ENCODE results near the gene WDFY2. TPM values are rescaled to one million over a fixed set of nuclear protein-coding genes. Genes with fewer than 3 reads are reported as not detected.
A peak's percentile ranks its signal among the peaks of the same experiment; 100 is the strongest.
"Not testable (repeated sequence)": the region's sequence is repeated elsewhere in the genome, so short reads cannot be mapped to it uniquely, and the experiment has no call there.

The WDFY2 gene
- total and polyA plus RNA-seq, 4 donors = 9.8 to 15.7 (median 14.3) TPM

- H3K27ac ChIP-seq (ENCODE audit: low read depth, low read length) = peak overlapping the region; percentile 1
- H3K9me3 ChIP-seq (ENCODE audit: control insufficient read depth, insufficient read depth, low read length) = no peaks in the 10 kb centered on the region
- 52% methylated on average over 8 of the region's 10 CpGs for WGBS (ENCODE audit: insufficient coverage)
- no peaks in the 10 kb centered on the region for H3K27me3 ChIP-seq (ENCODE audit: control insufficient read depth, insufficient read depth, low read length)
- H3K4me1 ChIP-seq (ENCODE audit: control insufficient read depth, insufficient read depth, low read length) = peaks cover 5% of the 10 kb centered on the region
- H3K4me3 ChIP-seq (ENCODE audit: low read depth, low read length) = no peak overlapping the region
- H3K36me3 ChIP-seq (ENCODE audit: control insufficient read depth, insufficient read depth, low read length) = no peaks in the 10 kb centered on the region
- DNase-seq (ENCODE audit: low read depth in 4 of 6, low spot score in 6 of 6) = peak in 1 of 6 donors; percentile 39
Measured at GRCh38 chr13:51645761-51646670, 61.8 kb downstream of the WDFY2 start.

GRCh38 chr13:51647067-51647466, 62.8 kb downstream of the WDFY2 start:
- DNase-seq (ENCODE audit: low read depth in 4 of 6, low spot score in 6 of 6) = no peak
- Histone ChIP-seq H3K36me3 (ENCODE audit: control insufficient read depth, insufficient read depth, low read length) (no peaks in the 10 kb centered on the region), H3K4me3 (ENCODE audit: low read depth, low read length) (no peak overlapping the region), H3K27me3 (ENCODE audit: control insufficient read depth, insufficient read depth, low read length) (no peaks in the 10 kb centered on the region), H3K4me1 (ENCODE audit: control insufficient read depth, insufficient read depth, low read length) (peaks cover 5% of the 10 kb centered on the region), H3K9me3 (ENCODE audit: control insufficient read depth, insufficient read depth, low read length) (no peaks in the 10 kb centered on the region), H3K27ac (ENCODE audit: low read depth, low read length) (no peak overlapping the region)
- WGBS (ENCODE audit: insufficient coverage) = 100% methylated on average over 1 of the region's 4 CpGs

GRCh38 chr13:51652193-51652592, 67.9 kb downstream of the WDFY2 start:
- not testable (repeated sequence) for DNase-seq (ENCODE audit: low read depth in 4 of 6, low spot score in 6 of 6); H3K36me3 ChIP-seq (ENCODE audit: control insufficient read depth, insufficient read depth, low read length); H3K9me3 ChIP-seq (ENCODE audit: control insufficient read depth, insufficient read depth, low read length); H3K27me3 ChIP-seq (ENCODE audit: control insufficient read depth, insufficient read depth, low read length); H3K27ac ChIP-seq (ENCODE audit: low read depth, low read length); H3K4me3 ChIP-seq (ENCODE audit: low read depth, low read length); H3K4me1 ChIP-seq (ENCODE audit: control insufficient read depth, insufficient read depth, low read length)
- WGBS (ENCODE audit: insufficient coverage) = no CpG with 5 or more reads among the region's 3 CpGs

GRCh38 chr13:51659276-51660127, 75.2 kb downstream of the WDFY2 start:
- peak in 1 of 6 donors; percentile 59 for DNase-seq (ENCODE audit: low read depth in 4 of 6, low spot score in 6 of 6)
- 80% methylated on average over 2 of the region's 6 CpGs for WGBS (ENCODE audit: insufficient coverage)
- H3K4me1 ChIP-seq (ENCODE audit: control insufficient read depth, insufficient read depth, low read length) = peaks cover 3% of the 10 kb centered on the region
- H3K4me3 ChIP-seq (ENCODE audit: low read depth, low read length) = no peak overlapping the region
- H3K27me3 ChIP-seq (ENCODE audit: control insufficient read depth, insufficient read depth, low read length) = no peaks in the 10 kb centered on the region
- no peak overlapping the region for H3K27ac ChIP-seq (ENCODE audit: low read depth, low read length)
- H3K9me3 ChIP-seq (ENCODE audit: control insufficient read depth, insufficient read depth, low read length) = peaks cover 2% of the 10 kb centered on the region
- no peaks in the 10 kb centered on the region for H3K36me3 ChIP-seq (ENCODE audit: control insufficient read depth, insufficient read depth, low read length)

- no CpG with 5 or more reads among the region's 1 CpG for WGBS (ENCODE audit: insufficient coverage)
- Histone ChIP-seq H3K27me3 (ENCODE audit: control insufficient read depth, insufficient read depth, low read length) (no peaks in the 10 kb centered on the region), H3K4me3 (ENCODE audit: low read depth, low read length) (no peak overlapping the region), H3K27ac (ENCODE audit: low read depth, low read length) (no peak overlapping the region), H3K36me3 (ENCODE audit: control insufficient read depth, insufficient read depth, low read length) (no peaks in the 10 kb centered on the region), H3K4me1 (ENCODE audit: control insufficient read depth, insufficient read depth, low read length) (peaks cover 3% of the 10 kb centered on the region), H3K9me3 (ENCODE audit: control insufficient read depth, insufficient read depth, low read length) (no peaks in the 10 kb centered on the region)
- no peak for DNase-seq (ENCODE audit: low read depth in 4 of 6, low spot score in 6 of 6)
Measured at GRCh38 chr13:51660813-51661212, 76.6 kb downstream of the WDFY2 start.

- no peak for DNase-seq (ENCODE audit: low read depth in 4 of 6, low spot score in 6 of 6)
- Histone ChIP-seq H3K27me3 (ENCODE audit: control insufficient read depth, insufficient read depth, low read length) (no peaks in the 10 kb centered on the region), H3K9me3 (ENCODE audit: control insufficient read depth, insufficient read depth, low read length) (no peaks in the 10 kb centered on the region), H3K4me3 (ENCODE audit: low read depth, low read length) (no peak overlapping the region), H3K27ac (ENCODE audit: low read depth, low read length) (no peak overlapping the region), H3K4me1 (ENCODE audit: control insufficient read depth, insufficient read depth, low read length) (peaks cover 3% of the 10 kb centered on the region), H3K36me3 (ENCODE audit: control insufficient read depth, insufficient read depth, low read length) (no peaks in the 10 kb centered on the region)
- 83% methylated on average over 5 of the region's 8 CpGs for WGBS (ENCODE audit: insufficient coverage)
Measured at GRCh38 chr13:51663973-51664957, 80.0 kb downstream of the WDFY2 start.

GRCh38 chr13:51665456-51665855, 81.2 kb downstream of the WDFY2 start:
- no peak for DNase-seq (ENCODE audit: low read depth in 4 of 6, low spot score in 6 of 6)

GRCh38 chr13:51666374-51666773, 82.1 kb downstream of the WDFY2 start:
- Histone ChIP-seq H3K4me1 (ENCODE audit: control insufficient read depth, insufficient read depth, low read length) (no peaks in the 10 kb centered on the region), H3K27ac (ENCODE audit: low read depth, low read length) (no peak overlapping the region), H3K36me3 (ENCODE audit: control insufficient read depth, insufficient read depth, low read length) (no peaks in the 10 kb centered on the region), H3K27me3 (ENCODE audit: control insufficient read depth, insufficient read depth, low read length) (no peaks in the 10 kb centered on the region), H3K4me3 (ENCODE audit: low read depth, low read length) (no peak overlapping the region), H3K9me3 (ENCODE audit: control insufficient read depth, insufficient read depth, low read length) (no peaks in the 10 kb centered on the region)
- WGBS (ENCODE audit: insufficient coverage) = no CpG with 5 or more reads among the region's 1 CpG
- no peak for DNase-seq (ENCODE audit: low read depth in 4 of 6, low spot score in 6 of 6)

More at GRCh38 chr13:51665456-51665855, 81.2 kb downstream of the WDFY2 start:
- no peaks in the 10 kb centered on the region for H3K4me1 ChIP-seq (ENCODE audit: control insufficient read depth, insufficient read depth, low read length)
- H3K27me3 ChIP-seq (ENCODE audit: control insufficient read depth, insufficient read depth, low read length) = no peaks in the 10 kb centered on the region
- H3K9me3 ChIP-seq (ENCODE audit: control insufficient read depth, insufficient read depth, low read length) = no peaks in the 10 kb centered on the region
- H3K27ac ChIP-seq (ENCODE audit: low read depth, low read length) = no peak overlapping the region
- H3K36me3 ChIP-seq (ENCODE audit: control insufficient read depth, insufficient read depth, low read length) = no peaks in the 10 kb centered on the region
- 33% methylated on average over 1 of the region's 2 CpGs for WGBS (ENCODE audit: insufficient coverage)
- H3K4me3 ChIP-seq (ENCODE audit: low read depth, low read length) = no peak overlapping the region

- Histone ChIP-seq H3K27ac (ENCODE audit: low read depth, low read length) (no peak overlapping the region), H3K9me3 (ENCODE audit: control insufficient read depth, insufficient read depth, low read length) (no peaks in the 10 kb centered on the region), H3K27me3 (ENCODE audit: control insufficient read depth, insufficient read depth, low read length) (no peaks in the 10 kb centered on the region), H3K4me1 (ENCODE audit: control insufficient read depth, insufficient read depth, low read length) (no peaks in the 10 kb centered on the region), H3K4me3 (ENCODE audit: low read depth, low read length) (no peak overlapping the region), H3K36me3 (ENCODE audit: control insufficient read depth, insufficient read depth, low read length) (no peaks in the 10 kb centered on the region)
- 67% methylated on average over 1 of the region's 1 CpG for WGBS (ENCODE audit: insufficient coverage)
- DNase-seq (ENCODE audit: low read depth in 4 of 6, low spot score in 6 of 6) = no peak
Measured at GRCh38 chr13:51666839-51667238, 82.6 kb downstream of the WDFY2 start.

All from spinal cord (tissue), 10 donors.